SK-N-SH (cell line): ENCODE measurements around the gene PCBP3. TPM values are rescaled to one million over a fixed set of nuclear protein-coding genes. Genes with fewer than 3 reads are reported as not detected.
A peak's percentile ranks its signal among the peaks of the same experiment; 100 is the strongest.

Experiments used
- CTCF ChIA-PET: fragments of 300-600, 350-600 bp; formaldehyde crosslinking; extraction: SDS; loops from one replicate; lab custom pipeline; 2021; lab: Yijun Ruan, JAX
- POLR2A ChIA-PET: fragments of 350-600 bp; sonication (Branson Sonifier 250); formaldehyde crosslinking; extraction: SDS; loops from one replicate; lab custom pipeline; 2020; ENCODE audit warnings: antibody characterized with exemption, inconsistent platforms; lab: Yijun Ruan, JAX
- DNase-seq: peaks from one replicate; pipeline ENCODE4 v3.0.0; 2012
- H2AFZ ChIP-seq: fragments of 200-600 bp; sonication (generic); 2 replicates; pipeline ENCODE4 v1.8.1; 2016; ENCODE audit warnings: antibody characterized with exemption, mild to moderate bottlenecking, low read depth
- H3F3A ChIP-seq: fragments of 200-600 bp; sonication (generic); replicated peaks from 2 replicates; pipeline ENCODE3; 2016; ENCODE audit warnings: antibody characterized with exemption, mild to moderate bottlenecking; ENCODE audit not compliant: insufficient read depth
- H3K27ac ChIP-seq, 2 experiments: fragments of 200-500 bp in 1 of 2; fragments of 200-600 bp in 1 of 2; sonication (Bioruptor generic) in 1 of 2; sonication (generic), shearing (Covaris generic) in 1 of 2; 2 replicates each; pipeline versions ENCODE4 v1.5.1 to v1.6.1; 2014 to 2016; ENCODE audit warnings: low read depth in 2 of 2, inconsistent platforms in 1 of 2, low read length in 1 of 2, mild to moderate bottlenecking in 1 of 2, mixed read lengths in 1 of 2
- H3K27me3 ChIP-seq: fragments of 200-600 bp; sonication (generic), shearing (Covaris generic); 2 replicates; pipeline ENCODE4 v1.6.1; 2016; ENCODE audit warnings: mixed run types; ENCODE audit not compliant: insufficient read depth
- H3K36me3 ChIP-seq, 2 experiments: fragments of 200-500 bp in 1 of 2; fragments of 200-600 bp in 1 of 2; sonication (Bioruptor generic) in 1 of 2; sonication (generic) in 1 of 2; replicated peaks in 1 of 2; 2 replicates each; pipeline versions ENCODE3 to v1.5.1; 2014 to 2016; ENCODE audit warnings: low read length in 1 of 2, mild to moderate bottlenecking in 1 of 2; ENCODE audit not compliant: insufficient read depth in 2 of 2, control insufficient read depth in 1 of 2
- H3K4me1 ChIP-seq, 2 experiments: fragments of 200-500 bp in 1 of 2; fragments of 200-600 bp in 1 of 2; sonication (Bioruptor generic) in 1 of 2; sonication (generic), shearing (Covaris generic) in 1 of 2; 2 replicates each; pipeline versions ENCODE4 v1.5.1 to v1.6.1; 2014 to 2016; ENCODE audit warnings: low read depth in 1 of 2, low read length in 1 of 2, mixed run types in 1 of 2; ENCODE audit not compliant: insufficient read depth in 2 of 2, control insufficient read depth in 1 of 2
- H3K4me2 ChIP-seq: fragments of 200-600 bp; sonication (generic), shearing (Covaris generic); 2 replicates; pipeline ENCODE4 v1.6.1; 2017; ENCODE audit warnings: mixed run types
- H3K4me3 ChIP-seq, 2 experiments: fragments of 200-500 bp in 1 of 2; fragments of 200-600 bp in 1 of 2; sonication (Bioruptor generic) in 1 of 2; sonication (generic), shearing (Covaris generic) in 1 of 2; 2 replicates each; pipeline versions ENCODE4 v1.5.1 to v1.8.1; 2014 to 2016; ENCODE audit warnings: low read depth in 2 of 2, inconsistent platforms in 1 of 2, low read length in 1 of 2, mild to moderate bottlenecking in 1 of 2, mixed read lengths in 1 of 2, moderate library complexity in 1 of 2
- H3K79me2 ChIP-seq: fragments of 200-600 bp; sonication (generic); 2 replicates; pipeline ENCODE4 v1.8.1; 2017; ENCODE audit warnings: mild to moderate bottlenecking; ENCODE audit not compliant: insufficient read depth
- H3K9ac ChIP-seq: fragments of 200-600 bp; sonication (generic); 2 replicates; pipeline ENCODE4 v1.6.1; 2017; ENCODE audit warnings: mixed run types
- H3K9me2 ChIP-seq: fragments of 200-600 bp; sonication (generic); 2 replicates; pipeline ENCODE4 v1.6.1; 2017; ENCODE audit warnings: mixed run types
- H3K9me3 ChIP-seq: fragments of 200-600 bp; sonication (generic); 2 replicates; pipeline ENCODE4 v1.6.1; 2017; ENCODE audit warnings: mixed run types, mild to moderate bottlenecking, moderate library complexity
- H4K20me1 ChIP-seq: fragments of 200-600 bp; sonication (generic); 2 replicates; pipeline ENCODE4 v1.6.1; 2017; ENCODE audit warnings: mild to moderate bottlenecking, mixed run types; ENCODE audit not compliant: insufficient read depth
- CTCF ChIP-seq: fragments of 200-600 bp; sonication (generic); IDR thresholded peaks from 2 replicates; pipeline ENCODE4 v1.6.1; 2017; ENCODE audit warnings: antibody characterized with exemption, mild to moderate bottlenecking, moderate library complexity
- ELF1 ChIP-seq: IDR thresholded peaks from 2 replicates; pipeline ENCODE4 v1.4.0; 2012
- EP300 ChIP-seq, 2 experiments: IDR thresholded peaks; 2 replicates each; pipeline versions ENCODE4 v1.4.0 to v1.6.1; 2012; ENCODE audit warnings: borderline replicate concordance in 1 of 2, low read depth in 1 of 2, low read length in 1 of 2
- FOSL2 ChIP-seq: IDR thresholded peaks from 2 replicates; pipeline ENCODE4 v1.4.0; 2012; ENCODE audit warnings: low read depth, mild to moderate bottlenecking, moderate library complexity, borderline replicate concordance
- FOXJ3 ChIP-seq: sonication (generic); formaldehyde crosslinking; IDR thresholded peaks from 2 replicates; pipeline ENCODE4 v1.5.1; 2020; ENCODE audit warnings: mild to moderate bottlenecking, missing genetic modification reagents
- FOXM1 ChIP-seq: IDR thresholded peaks from 2 replicates; pipeline ENCODE4 v1.4.0; 2012; ENCODE audit warnings: low read depth, mild to moderate bottlenecking
- GABPA ChIP-seq: IDR thresholded peaks from 2 replicates; pipeline ENCODE4 v1.4.0; 2012; ENCODE audit warnings: low read depth, mild to moderate bottlenecking
- IRF3 ChIP-seq: fragments of 150-350 bp; IDR thresholded peaks from 2 replicates; pipeline ENCODE4 v1.6.1; 2016; ENCODE audit warnings: mild to moderate bottlenecking, low read depth, low read length
- NFIC ChIP-seq: IDR thresholded peaks from 2 replicates; pipeline ENCODE4 v1.4.0; 2012; ENCODE audit warnings: borderline replicate concordance
- NRF1 ChIP-seq: IDR thresholded peaks from 2 replicates; pipeline ENCODE4 v1.6.1; 2012; ENCODE audit warnings: low read depth, mild to moderate bottlenecking, low read length
- POLR2AphosphoS5 ChIP-seq: IDR thresholded peaks from 2 replicates; pipeline ENCODE4 v1.6.1; 2012; ENCODE audit warnings: low read depth, low read length
- RAD21 ChIP-seq: IDR thresholded peaks from 2 replicates; pipeline ENCODE4 v1.6.1; 2012; ENCODE audit warnings: mild to moderate bottlenecking, low read length
- RXRA ChIP-seq: IDR thresholded peaks from 2 replicates; pipeline ENCODE4 v1.4.0; 2012; ENCODE audit warnings: low read depth, mild to moderate bottlenecking, borderline replicate concordance
- SIN3A ChIP-seq: IDR thresholded peaks from 2 replicates; pipeline ENCODE4 v1.6.1; 2012; ENCODE audit warnings: low read depth, mild to moderate bottlenecking, low read length, moderate library complexity, borderline replicate concordance
- SMC3 ChIP-seq: IDR thresholded peaks from 2 replicates; pipeline ENCODE4 v1.6.1; 2012; ENCODE audit warnings: low read depth, low read length, improper control_type of control experiment
- USF1 ChIP-seq: IDR thresholded peaks from 2 replicates; pipeline ENCODE4 v1.4.0; 2012; ENCODE audit warnings: low read depth, borderline replicate concordance
- YY1 ChIP-seq: IDR thresholded peaks from 2 replicates; pipeline ENCODE4 v1.4.0; 2012; ENCODE audit warnings: low read depth, mild to moderate bottlenecking
- ZBTB33 ChIP-seq: IDR thresholded peaks from 2 replicates; pipeline ENCODE4 v1.4.0; 2012; ENCODE audit warnings: low read depth, borderline replicate concordance
- WGBS: methylation state at CpG from one replicate; pipeline ENCODE4 v1.1.6; 2017; ENCODE audit warnings: low lambda C conversion rate; 5-methylcytosine and 5-hydroxymethylcytosine counted together
- polyA plus RNA-seq, 3 experiments: library from polyadenylated mRNA; depleted of rRNA; stranded (reverse); fragments of >200 nt; gene quantifications; 2 replicates each; pipeline ENCODE4 v1.2.3, GENCODE V29; 2012

PCBP3 gene
- polyA plus RNA-seq, 1 of the 3 experiments (the other 2 are of a cell fraction): 9.5 TPM

- TF ChIP-seq FOXJ3 (CRISPR knock-in tag): no peak
- TF ChIP-seq FOXM1: no peak
- TF ChIP-seq ZBTB33: no peak
- TF ChIP-seq RAD21: no peak
- TF ChIP-seq NRF1: no peak
- TF ChIP-seq GABPA: no peak
- TF ChIP-seq NFIC: no peak
- no peak for TF ChIP-seq SMC3
- TF ChIP-seq YY1: no peak
- TF ChIP-seq IRF3: no peak
- no peak for TF ChIP-seq CTCF
- TF ChIP-seq FOSL2: no peak
- TF ChIP-seq RXRA: no peak
- TF ChIP-seq SIN3A: no peak
- TF ChIP-seq USF1: no peak
- no peak for TF ChIP-seq POLR2AphosphoS5
- TF ChIP-seq EP300 (IDR thresholded peaks at IDR 0.05; ENCODE audit: borderline replicate concordance in 1 of 2, low read depth in 1 of 2, low read length in 1 of 2): no peak
- no peak for TF ChIP-seq ELF1
- TF ChIP-seq, all 33 proteins: peak for 0
- Histone ChIP-seq H4K20me1 (no peaks in the 10 kb centered on the region), H3K9ac (no peak overlapping the region), H3K4me1 (peaks cover 18 to 51% of the 10 kb centered on the region in 2 experiments; a peak in 2 of 4 replicates), H3K36me3 (no peaks in the 10 kb centered on the region), H3F3A (peaks cover 14% of the 10 kb centered on the region), H3K9me3 (no peaks in the 10 kb centered on the region), H3K79me2 (peaks cover 2% of the 10 kb centered on the region), H3K4me2 (no peak overlapping the region), H3K27ac (peak overlapping the region in 1 of 2 experiments; percentile 43; a peak in 1 of 4 replicates), H3K9me2 (no peaks in the 10 kb centered on the region), H3K27me3 (no peaks in the 10 kb centered on the region), H2AFZ (no peak overlapping the region), H3K4me3 (no peak overlapping the region)
- peak; percentile 60 for DNase-seq
- CTCF ChIA-PET: no interaction called here
- POLR2A ChIA-PET: no interaction called here
- WGBS: 62% methylated on average over 3 of the region's 5 CpGs
Measured at GRCh38 chr21:45977396-45977795, 333.9 kb downstream of the PCBP3 start.
